Fibroblast of the conjunctiva (primary cell): ENCODE measurements around the gene COA8.
A peak's percentile ranks its signal among the peaks of the same experiment; 100 is the strongest.

Source experiments
- DNase-seq: peaks from one replicate; pipeline ENCODE4 v3.0.0-alpha.2; 2010; ENCODE audit warnings: low read depth

Gene COA8

GRCh38 chr14:103623883-103624482 lies 61.2 kb downstream of the COA8 start:
- no peak for DNase-seq

- DNase-seq: no peak
Observed at GRCh38 chr14:103624860-103625259, 62.1 kb downstream of the COA8 start.

- no peak for DNase-seq
Observed at GRCh38 chr14:103625356-103626095, 62.8 kb downstream of the COA8 start.

GRCh38 chr14:103626146-103626850 lies 63.5 kb downstream of the COA8 start:
- DNase-seq: no peak

- DNase-seq: no peak
Observed at GRCh38 chr14:103627073-103628025, 64.6 kb downstream of the COA8 start.

GRCh38 chr14:103628221-103628683 lies 65.5 kb downstream of the COA8 start:
- DNase-seq: peak; percentile 52

- DNase-seq: no peak
Observed at GRCh38 chr14:103628684-103629502, 66.1 kb downstream of the COA8 start, which contains the start of gene KLC1. Gene KLC1 (plus strand): TSS chr14:103629211. CDS start chr14:103654565, 25,354 bp downstream.

- no peak for DNase-seq
Observed at GRCh38 chr14:103629503-103630121, 66.9 kb downstream of the COA8 start.

- no peak for DNase-seq
Observed at GRCh38 chr14:103630364-103631108, 67.8 kb downstream of the COA8 start.

GRCh38 chr14:103633391-103633790 lies 70.6 kb downstream of the COA8 start:
- DNase-seq: no peak

GRCh38 chr14:103634156-103634555 lies 71.4 kb downstream of the COA8 start:
- DNase-seq: no peak

GRCh38 chr14:103638594-103638993 lies 75.8 kb downstream of the COA8 start:
- no peak for DNase-seq
